Lower leg skin (tissue), 4 donors: ENCODE data around the gene CYB5A. TPM values are rescaled to one million over a fixed set of nuclear protein-coding genes. Genes with fewer than 3 reads are reported as not detected.

Source experiments
- DNase-seq, 2 donors: peaks; one replicate each; pipeline ENCODE4 v3.0.0-alpha.2; 2019; ENCODE audit warnings: low spot score in 2 of 2
- H3K4me3 ChIP-seq: fragments of 200-600 bp; sonication (generic); 2 replicates; pipeline ENCODE4 v1.5.1; 2017; ENCODE audit warnings: mild to moderate bottlenecking, low read depth; ENCODE audit not compliant: poor library complexity, severe bottlenecking
- POLR2A ChIP-seq, 2 donors: fragments of 450-650 bp; IDR thresholded peaks; one replicate each; pipeline ENCODE4 v1.6.1; 2016 to 2017; ENCODE audit warnings: antibody characterized with exemption in 2 of 2, mild to moderate bottlenecking in 1 of 2, moderate library complexity in 1 of 2
- WGBS, 2 donors: methylation state at CpG; one replicate each; pipeline ENCODE4 v1.1.5; 2018; 5-methylcytosine and 5-hydroxymethylcytosine counted together
- intact Hi-C: fragments of 100-400 bp; cut with DNase I; formaldehyde crosslinking; loops from one replicate; pipeline ENCODE4 v1.15.0; 2023; ENCODE audit warnings: low total_unique reads
- total RNA-seq, 4 donors: library from RNA; depleted of rRNA; stranded (reverse); fragments of >200 nt; gene quantifications; one replicate each; pipeline ENCODE4 v1.1.0, GENCODE V29; 2016
- TF ChIP-seq, protein P1 (sequence below), 3 donors: fragments of 450-650 bp; IDR thresholded peaks; one replicate each; pipeline ENCODE4 v1.5.1; 2016; ENCODE audit warnings: antibody characterized with exemption in 3 of 3, mild to moderate bottlenecking in 3 of 3, moderate library complexity in 2 of 3

CYB5A gene
- total RNA-seq, 4 donors from 2014 or later: 106 to 290 (median 173) TPM

DNA sequence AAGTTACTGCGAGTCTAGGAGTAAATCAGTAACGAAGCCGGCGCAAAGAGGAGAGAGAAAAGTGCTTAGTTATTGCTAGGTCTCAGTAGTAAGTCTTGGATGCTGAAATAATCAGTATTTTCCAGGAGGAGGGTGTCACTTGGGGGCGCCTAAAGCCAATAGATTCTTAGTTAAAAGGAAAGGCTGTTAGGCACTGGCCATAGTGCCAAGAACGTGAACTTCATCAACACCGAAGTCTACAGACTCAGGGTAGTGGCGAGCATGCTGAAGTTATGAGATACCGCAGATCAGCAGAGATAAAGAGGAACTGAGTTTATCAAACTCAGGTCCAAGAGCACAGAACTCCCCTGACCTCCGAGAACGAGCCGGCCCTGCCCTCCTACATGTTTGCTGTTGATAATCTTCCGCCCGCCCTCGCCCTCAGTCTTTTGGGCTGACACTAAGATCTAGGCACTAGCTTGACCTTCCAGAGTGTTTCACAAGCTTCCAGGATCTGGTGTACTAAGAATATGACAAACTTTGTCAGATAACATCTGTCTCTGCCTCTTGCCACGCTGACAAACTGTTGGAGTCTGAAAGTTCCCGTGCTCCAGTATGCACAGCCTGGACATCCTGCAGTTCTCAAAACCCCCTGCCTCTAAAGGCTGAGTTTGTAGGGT is 49.2 kb downstream of the CYB5A start:
- intact Hi-C loops: no loop called here
- no peak for TF ChIP-seq POLR2A (IDR thresholded peaks at IDR 0.05)
- TF ChIP-seq, protein P1, sequence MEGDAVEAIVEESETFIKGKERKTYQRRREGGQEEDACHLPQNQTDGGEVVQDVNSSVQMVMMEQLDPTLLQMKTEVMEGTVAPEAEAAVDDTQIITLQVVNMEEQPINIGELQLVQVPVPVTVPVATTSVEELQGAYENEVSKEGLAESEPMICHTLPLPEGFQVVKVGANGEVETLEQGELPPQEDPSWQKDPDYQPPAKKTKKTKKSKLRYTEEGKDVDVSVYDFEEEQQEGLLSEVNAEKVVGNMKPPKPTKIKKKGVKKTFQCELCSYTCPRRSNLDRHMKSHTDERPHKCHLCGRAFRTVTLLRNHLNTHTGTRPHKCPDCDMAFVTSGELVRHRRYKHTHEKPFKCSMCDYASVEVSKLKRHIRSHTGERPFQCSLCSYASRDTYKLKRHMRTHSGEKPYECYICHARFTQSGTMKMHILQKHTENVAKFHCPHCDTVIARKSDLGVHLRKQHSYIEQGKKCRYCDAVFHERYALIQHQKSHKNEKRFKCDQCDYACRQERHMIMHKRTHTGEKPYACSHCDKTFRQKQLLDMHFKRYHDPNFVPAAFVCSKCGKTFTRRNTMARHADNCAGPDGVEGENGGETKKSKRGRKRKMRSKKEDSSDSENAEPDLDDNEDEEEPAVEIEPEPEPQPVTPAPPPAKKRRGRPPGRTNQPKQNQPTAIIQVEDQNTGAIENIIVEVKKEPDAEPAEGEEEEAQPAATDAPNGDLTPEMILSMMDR (IDR thresholded peaks at IDR 0.05): no peak
- no peak for DNase-seq
- 74 to 88% methylated on average over 17 of the region's 17 CpGs for WGBS, 2 donors
- no peak overlapping the region for H3K4me3 ChIP-seq

DNA sequence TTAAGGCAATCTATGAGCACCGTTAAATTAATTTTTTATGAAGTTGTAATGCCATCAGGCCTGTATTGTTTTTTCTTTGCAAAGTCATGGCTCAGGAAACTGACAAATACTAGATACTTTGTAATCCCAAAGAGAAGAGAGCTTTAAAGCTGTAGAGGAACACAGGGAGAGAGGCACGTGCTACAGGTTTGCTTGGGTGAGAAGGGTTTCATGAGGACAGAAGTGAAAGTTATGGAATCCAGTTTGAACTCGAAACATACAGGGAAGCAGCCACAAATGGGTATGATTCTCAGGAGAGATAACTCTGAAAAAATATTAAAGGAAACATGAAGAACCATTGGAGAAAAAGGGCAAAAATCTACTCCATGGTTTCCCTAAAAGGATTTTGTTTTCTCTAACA is 49.8 kb downstream of the CYB5A start:
- WGBS, 2 donors: 80 to 83% methylated on average over 3 of the region's 3 CpGs
- no peak overlapping the region for H3K4me3 ChIP-seq
- TF ChIP-seq POLR2A (IDR thresholded peaks at IDR 0.05): no peak
- TF ChIP-seq, protein P1 (IDR thresholded peaks at IDR 0.05): no peak
- intact Hi-C loops: no loop called here
- DNase-seq: no peak

DNA sequence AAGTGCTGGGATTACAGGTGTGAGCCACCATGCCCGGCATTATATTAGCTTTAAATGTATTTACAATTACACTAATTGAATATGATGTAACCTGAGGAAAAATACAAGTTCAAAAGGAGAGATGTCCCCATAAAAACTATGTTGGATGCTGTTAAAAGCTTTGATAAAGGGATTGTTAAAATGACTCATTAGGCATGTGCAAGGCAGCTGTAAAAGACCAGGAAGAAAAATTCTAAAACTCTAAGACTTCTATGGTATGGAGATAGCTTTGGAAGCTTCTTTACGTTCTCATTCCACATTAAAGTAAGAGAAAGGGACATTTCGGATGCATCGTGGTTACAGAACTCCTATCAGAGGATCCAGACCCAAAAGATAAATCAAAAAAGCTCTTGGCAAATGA is 50.3 kb downstream of the CYB5A start:
- TF ChIP-seq, protein P1 (IDR thresholded peaks at IDR 0.05): no peak
- no peak overlapping the region for H3K4me3 ChIP-seq
- intact Hi-C loops: no loop called here
- 71 to 75% methylated on average over 4 of the region's 4 CpGs for WGBS, 2 donors
- no peak for DNase-seq

DNA sequence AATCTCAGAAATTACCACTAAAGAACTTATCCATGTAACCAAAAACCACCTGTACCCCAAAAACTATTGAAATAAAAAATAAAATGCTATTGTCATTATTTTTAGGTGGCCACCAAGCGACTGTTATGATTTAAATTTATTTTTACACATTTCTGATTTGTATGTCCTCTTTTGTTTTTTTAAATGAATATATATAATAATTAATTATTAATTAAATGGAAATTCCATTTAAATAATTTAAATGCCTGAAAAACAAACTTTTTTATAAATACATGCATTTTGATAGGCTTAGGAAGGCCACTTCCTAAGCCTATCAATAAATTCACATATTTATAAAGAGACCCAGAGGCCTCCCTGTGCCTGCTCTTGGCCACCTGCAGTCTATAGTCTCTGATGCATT is 52.2 kb downstream of the CYB5A start:
- H3K4me3 ChIP-seq: no peak overlapping the region
- DNase-seq: no peak
- 89 to 94% methylated on average over 1 of the region's 1 CpG for WGBS, 2 donors
- TF ChIP-seq, protein P1 (IDR thresholded peaks at IDR 0.05): no peak
- no peak for TF ChIP-seq POLR2A (IDR thresholded peaks at IDR 0.05)
- intact Hi-C loops: no loop called here

DNA sequence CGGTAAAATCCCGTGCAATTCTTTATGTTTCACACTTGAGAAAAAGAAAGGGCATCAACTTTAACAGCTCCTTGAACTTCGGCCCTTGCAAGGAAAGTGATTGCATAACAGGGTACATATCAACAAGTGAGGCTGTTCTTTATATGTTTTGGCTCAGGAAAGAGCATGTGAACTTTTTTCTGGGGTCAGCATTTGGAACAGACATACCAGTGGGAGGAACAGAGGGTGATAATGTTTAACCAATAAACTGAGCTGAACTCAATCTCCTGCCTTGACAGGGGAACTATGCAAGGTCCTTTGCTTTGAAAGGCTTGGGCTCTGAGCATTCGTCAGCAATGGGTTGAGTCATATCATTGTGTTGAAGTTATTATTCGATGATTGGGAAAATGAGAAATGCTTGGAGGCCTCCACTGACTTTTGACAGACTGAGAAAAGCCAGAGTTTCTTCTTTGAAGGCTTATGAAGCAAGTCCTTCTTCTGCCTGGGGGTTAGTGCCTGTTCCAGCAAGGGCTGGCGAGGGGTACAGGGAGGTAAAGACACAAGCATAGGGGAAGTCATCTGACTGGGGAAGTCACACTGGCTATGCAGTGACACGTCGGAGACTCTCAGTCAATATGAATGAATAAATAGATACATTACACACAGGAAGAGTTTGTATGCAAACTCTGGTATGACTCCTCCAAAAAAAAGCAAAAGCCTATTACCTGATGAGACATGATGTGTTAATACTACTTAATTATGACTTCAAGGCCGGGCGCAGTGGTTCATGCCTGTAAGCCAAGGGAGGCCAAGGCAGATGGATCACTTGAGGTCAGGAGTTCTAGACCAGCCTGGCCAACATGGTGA is 57.2 kb downstream of the CYB5A start:
- no peak overlapping the region for H3K4me3 ChIP-seq
- WGBS, 2 donors: 36 to 40% methylated on average over 10 of the region's 10 CpGs
- TF ChIP-seq, protein P1 (IDR thresholded peaks at IDR 0.05): no peak
- no peak for TF ChIP-seq POLR2A (IDR thresholded peaks at IDR 0.05)
- intact Hi-C loops: no loop called here
- DNase-seq: peak; percentile 50 to 82
